ENCODE measurements around the gene XBP1.
"Not testable (repeated sequence)": the region's sequence is repeated elsewhere in the genome, so short reads cannot be mapped to it uniquely, and the experiment has no call there.

The XBP1 gene

GRCh38 chr22:28819253-28820096, 19.1 kb upstream of the XBP1 start:
- DNase-seq (ENCODE audit: insufficient read length, low spot score) (no peak), FAIRE-seq (peak; percentile 90)

- DNase-seq (ENCODE audit: insufficient read length, low spot score) (no peak), FAIRE-seq (peak; percentile 39)
These were observed 17.8 kb upstream of the XBP1 start for GRCh38 chr22:28817919-28818859.

GRCh38 chr22:28817064-28817463, 16.7 kb upstream of the XBP1 start:
- no peak for DNase-seq (ENCODE audit: insufficient read length, low spot score)
- no peak for FAIRE-seq

- DNase-seq (ENCODE audit: insufficient read length, low spot score): no peak
- FAIRE-seq: no peak
These were observed 15.4 kb upstream of the XBP1 start for GRCh38 chr22:28815729-28816128.

GRCh38 chr22:28815111-28815510, 14.7 kb upstream of the XBP1 start:
- DNase-seq (ENCODE audit: insufficient read length, low spot score): no peak
- no peak for FAIRE-seq

GRCh38 chr22:28813772-28814518, 13.6 kb upstream of the XBP1 start:
- DNase-seq (ENCODE audit: insufficient read length, low spot score) (no peak), FAIRE-seq (no peak)

GRCh38 chr22:28812516-28812915, 12.1 kb upstream of the XBP1 start:
- DNase-seq (ENCODE audit: insufficient read length, low spot score): no peak
- no peak for FAIRE-seq

- peak; percentile 64 for FAIRE-seq
- no peak for DNase-seq (ENCODE audit: insufficient read length, low spot score)
These were observed 10.6 kb upstream of the XBP1 start for GRCh38 chr22:28810821-28811491.

GRCh38 chr22:28808716-28809355, 8.5 kb upstream of the XBP1 start:
- DNase-seq (ENCODE audit: insufficient read length, low spot score) (no peak), FAIRE-seq (no peak)

GRCh38 chr22:28805426-28805825, 5.1 kb upstream of the XBP1 start:
- not testable (repeated sequence) for DNase-seq (ENCODE audit: insufficient read length, low spot score); FAIRE-seq

- no peak for FAIRE-seq
- DNase-seq (ENCODE audit: insufficient read length, low spot score): no peak
These were observed 2.3 kb upstream of the XBP1 start for GRCh38 chr22:28802595-28803123.

- no peak for DNase-seq (ENCODE audit: insufficient read length, low spot score)
- peak; percentile 70 for FAIRE-seq
These were observed 1.7 kb upstream of the XBP1 start for GRCh38 chr22:28801845-28802594.

GRCh38 chr22:28799606-28800307, 612 bp downstream of the XBP1 start:
- peak; percentile 74 for FAIRE-seq

GRCh38 chr22:28798810-28799605, 1.4 kb downstream of the XBP1 start:
- DNase-seq (ENCODE audit: insufficient read length, low spot score) (no peak), FAIRE-seq (peak; percentile 81)

More at GRCh38 chr22:28799606-28800307, 612 bp downstream of the XBP1 start:
- DNase-seq (ENCODE audit: insufficient read length, low spot score): no peak

GRCh38 chr22:28795932-28796856, 4.2 kb downstream of the XBP1 start:
- FAIRE-seq: no peak
- DNase-seq (ENCODE audit: insufficient read length, low spot score): no peak

GRCh38 chr22:28795071-28795693, 5.2 kb downstream of the XBP1 start:
- no peak for FAIRE-seq
- DNase-seq (ENCODE audit: insufficient read length, low spot score): no peak

Data from GM19239 (cell line).